Epidermal melanocyte (primary cell): ENCODE data around the gene HEATR5B.
"Not testable (repeated sequence)": the region's sequence is repeated elsewhere in the genome, so short reads cannot be mapped to it uniquely, and the experiment has no call there.

ENCODE experiments used
- DNase-seq: peaks from one replicate; pipeline ENCODE4 v3.0.0; 2011; ENCODE audit warnings: low spot score; ENCODE audit not compliant: insufficient read length

Gene HEATR5B

DNA sequence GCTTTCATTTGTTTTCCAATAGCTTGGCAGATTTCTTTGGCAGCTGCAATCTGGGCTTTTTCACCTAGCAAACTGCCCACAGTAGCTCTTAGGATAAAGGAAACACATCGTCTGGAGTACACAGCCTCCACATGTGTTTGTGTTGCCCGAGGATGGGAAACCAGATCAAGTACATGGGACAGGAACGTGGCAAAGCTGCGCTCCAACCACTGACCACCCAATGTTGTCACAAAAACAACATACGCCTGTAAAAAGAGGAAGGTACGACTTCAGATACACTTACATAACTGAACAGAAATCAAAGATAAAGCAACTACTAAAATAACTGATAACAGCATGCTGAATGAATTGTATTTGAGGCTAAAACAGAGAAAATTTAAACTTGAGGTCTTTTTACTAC is 15.5 kb downstream of the HEATR5B start:
- DNase-seq: no peak

DNA sequence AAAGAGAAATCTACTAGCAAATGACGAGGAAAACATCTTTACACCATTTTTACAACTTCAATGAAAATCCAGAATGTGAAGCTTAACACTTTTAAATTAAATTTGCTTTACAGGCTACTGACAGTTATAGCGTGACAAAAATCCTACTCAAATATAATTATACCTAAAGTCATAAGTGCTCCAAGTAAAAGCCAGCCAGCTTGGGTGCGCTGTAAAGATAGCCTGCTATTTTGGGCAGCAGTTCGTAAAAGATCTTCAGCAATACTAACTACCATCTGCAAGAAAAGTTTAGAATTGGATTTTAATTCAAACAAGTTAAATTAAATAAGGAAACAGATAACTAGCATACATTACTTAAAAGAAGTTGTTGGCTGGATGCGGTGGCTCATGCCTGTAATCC is 22.4 kb downstream of the HEATR5B start:
- DNase-seq: no peak

DNA sequence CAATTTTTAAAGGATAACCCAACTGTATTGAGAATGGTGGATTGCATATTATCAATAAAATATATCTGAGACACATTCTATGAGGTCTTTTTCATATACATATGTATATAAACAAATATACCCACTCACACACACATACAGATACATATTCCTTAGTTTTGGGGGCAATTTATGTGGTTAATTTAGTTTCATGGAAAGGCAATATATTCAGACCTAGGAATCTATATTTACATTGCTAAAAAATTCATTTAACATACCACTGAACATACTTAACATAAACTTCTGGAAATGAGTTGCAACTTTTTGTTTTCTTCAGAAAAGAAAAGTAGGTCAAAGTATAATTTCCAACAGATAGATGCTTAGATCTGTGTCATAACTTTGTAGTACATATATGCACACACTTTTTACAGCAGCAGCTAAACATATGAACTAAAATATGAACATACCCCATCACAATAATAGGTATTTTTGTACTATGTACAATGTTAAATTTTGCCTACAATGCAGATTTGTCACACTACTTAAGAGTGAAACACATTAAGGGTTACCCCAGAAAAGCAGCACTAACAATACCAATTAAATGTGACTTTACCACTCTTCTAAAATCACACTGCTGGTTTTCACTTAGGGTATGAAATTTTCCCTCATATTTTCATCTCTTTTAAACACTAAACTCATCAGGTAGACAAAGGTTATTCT is 23.0 kb downstream of the HEATR5B start:
- no peak for DNase-seq

DNA sequence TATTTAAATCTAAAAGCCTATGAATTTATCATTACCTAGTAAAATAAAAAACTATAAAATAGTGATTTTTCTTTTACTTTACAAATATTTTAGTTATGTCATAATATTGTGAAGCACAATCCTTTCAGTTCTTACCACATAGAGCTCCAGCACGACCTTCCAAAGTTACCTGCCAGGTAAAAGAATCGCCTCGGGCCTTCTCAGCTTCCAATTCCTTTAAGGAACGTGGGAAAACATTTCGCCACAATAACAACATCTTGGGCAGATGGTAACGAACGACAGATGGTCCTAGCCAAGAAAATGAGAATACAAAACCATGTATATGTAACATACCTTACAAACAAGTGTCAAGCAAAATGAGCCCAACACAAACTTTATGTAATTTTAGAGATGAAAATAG is 23.7 kb downstream of the HEATR5B start:
- no peak for DNase-seq

DNA sequence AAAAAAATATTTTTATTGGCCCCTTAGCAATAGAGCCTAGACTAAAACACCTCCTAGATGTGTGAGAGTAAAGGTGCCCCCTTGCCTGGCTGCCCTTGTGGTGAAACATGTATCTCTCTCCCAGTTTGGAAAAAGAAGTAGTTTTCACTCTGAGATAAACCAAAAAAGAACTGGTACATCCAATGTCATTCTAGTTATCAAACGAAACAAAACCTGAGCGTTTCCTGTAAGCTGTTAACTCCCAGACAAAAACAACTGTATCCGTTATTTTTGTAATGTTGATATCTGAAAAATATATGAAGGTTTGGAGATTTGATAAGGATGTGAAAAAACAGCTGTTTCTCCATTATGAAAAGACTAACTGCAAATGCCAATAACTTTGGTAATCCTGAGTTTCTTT is 24.3 kb downstream of the HEATR5B start:
- DNase-seq: no peak

- no peak for DNase-seq
These were observed 31.4 kb downstream of the HEATR5B start for GRCh38 chr2:37052600-37053332.

DNA sequence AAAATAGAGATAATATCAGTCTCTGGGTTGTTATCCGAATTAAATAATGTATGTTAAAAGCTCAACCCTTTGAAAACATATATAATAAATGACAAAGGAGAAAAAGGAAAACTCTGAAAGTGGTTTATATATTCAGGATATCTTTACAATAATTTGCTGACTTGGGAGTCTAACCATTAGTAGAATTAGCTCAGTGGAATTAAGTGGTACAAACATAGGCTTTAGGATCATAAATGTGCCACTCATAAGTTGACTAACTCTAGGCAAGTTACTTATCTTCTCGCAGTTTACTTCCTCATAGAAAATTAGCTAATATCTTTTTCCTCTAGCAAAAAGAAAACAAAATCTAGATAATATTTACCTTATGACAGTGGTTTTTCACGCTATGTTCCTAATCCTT is 44.6 kb downstream of the HEATR5B start:
- DNase-seq: no peak

- DNase-seq: no peak
These were observed 46.4 kb downstream of the HEATR5B start for GRCh38 chr2:37037771-37038170.

DNA sequence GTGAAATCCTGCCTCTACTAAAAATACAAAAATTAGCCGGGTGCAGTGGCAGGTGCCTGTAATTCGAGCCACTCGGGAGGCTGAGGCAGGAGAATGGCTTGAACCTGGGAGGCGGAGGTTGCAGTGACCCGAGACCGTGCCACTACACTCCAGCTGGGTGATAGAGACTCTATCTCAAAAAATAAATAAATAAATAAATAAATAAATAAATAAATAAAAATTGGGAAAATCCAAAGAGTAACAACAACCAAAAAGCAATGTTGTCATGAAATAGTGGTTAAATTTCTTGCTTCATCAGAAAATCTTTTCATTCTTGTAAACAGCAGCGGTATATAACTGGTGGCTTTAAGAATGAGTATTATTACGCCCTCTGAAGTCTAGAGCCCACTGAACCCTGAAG is 54.4 kb downstream of the HEATR5B start:
- no peak for DNase-seq

DNA sequence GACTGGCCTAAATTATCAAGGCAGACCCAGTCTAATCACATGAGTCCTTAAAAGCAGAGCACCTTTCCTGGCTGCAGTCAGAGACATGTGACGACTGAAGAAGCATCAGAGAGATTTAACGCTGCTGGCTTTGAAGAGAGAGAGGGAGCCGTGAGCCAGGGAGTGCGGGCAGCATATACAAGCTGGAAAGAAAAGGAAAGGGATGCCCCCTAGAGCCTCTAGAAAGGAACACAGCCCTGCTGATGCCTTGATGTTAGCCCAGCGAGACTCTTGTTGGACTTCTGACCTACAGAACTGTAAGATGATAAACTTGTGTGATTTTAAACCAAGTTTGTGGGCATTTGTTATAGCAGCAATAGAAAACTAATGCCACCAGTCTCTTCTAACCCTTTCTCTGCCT is 58.1 kb downstream of the HEATR5B start:
- no peak for DNase-seq

- DNase-seq: no peak
These were observed 63.0 kb downstream of the HEATR5B start for GRCh38 chr2:37020887-37021796.

GRCh38 chr2:37020212-37020886 is 63.8 kb downstream of the HEATR5B start:
- DNase-seq: no peak

- DNase-seq: no peak
These were observed 70.9 kb downstream of the HEATR5B start for GRCh38 chr2:37013315-37013641.

DNA sequence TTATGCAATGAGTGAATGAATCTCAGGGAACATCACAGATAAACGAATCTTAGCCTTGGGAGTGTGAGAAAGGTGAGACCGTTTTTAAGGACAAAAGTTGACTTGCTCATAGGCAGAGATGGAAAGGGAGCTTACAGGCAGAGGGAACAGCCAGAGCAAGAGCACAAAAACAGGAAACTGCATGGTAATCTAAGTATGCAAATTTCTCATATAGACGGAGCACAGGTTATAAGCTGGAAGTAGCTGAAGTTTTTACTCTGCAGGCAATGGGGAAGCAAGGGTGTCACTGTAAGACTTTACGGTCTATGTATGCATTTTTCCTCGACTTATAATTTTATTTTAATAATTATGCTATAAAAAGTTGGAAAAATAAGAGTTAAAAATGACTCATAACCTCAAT is 73.0 kb downstream of the HEATR5B start:
- no peak for DNase-seq

DNA sequence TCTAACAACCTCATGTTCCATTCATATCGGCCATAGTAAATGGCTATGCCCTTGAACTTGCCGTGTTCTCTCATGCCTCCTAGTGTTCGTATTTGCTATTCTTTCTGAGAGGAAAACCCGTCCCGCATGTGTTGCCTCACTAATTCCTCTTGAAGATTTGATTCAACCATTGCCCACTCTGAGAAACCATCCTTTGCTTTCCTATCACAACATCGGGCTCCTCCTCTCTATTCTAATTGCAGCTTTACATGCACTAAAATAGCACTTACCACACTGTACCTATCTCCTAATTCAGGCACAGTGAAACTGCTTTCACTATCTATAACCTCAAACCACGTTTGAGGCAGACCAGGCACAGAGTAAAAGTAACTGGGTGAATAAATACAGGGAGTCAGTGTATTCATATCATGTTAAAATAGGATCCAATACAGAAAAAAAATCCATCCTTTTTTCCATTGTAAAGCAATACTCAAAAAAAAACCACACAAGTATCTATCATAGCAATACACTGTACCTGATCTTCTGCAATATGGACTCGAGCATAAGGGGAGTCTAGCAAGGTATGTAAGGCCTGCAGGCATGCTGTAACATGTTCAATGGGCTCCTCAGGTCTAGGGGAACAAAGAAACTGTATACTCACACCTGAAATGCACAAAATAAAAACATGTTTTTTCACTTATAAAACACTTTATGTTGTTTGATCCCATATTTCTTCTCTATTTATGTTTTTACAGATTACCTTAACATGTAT is 78.9 kb downstream of the HEATR5B start:
- no peak for DNase-seq

GRCh38 chr2:37000988-37001556 is 83.1 kb downstream of the HEATR5B start:
- no peak for DNase-seq

DNA sequence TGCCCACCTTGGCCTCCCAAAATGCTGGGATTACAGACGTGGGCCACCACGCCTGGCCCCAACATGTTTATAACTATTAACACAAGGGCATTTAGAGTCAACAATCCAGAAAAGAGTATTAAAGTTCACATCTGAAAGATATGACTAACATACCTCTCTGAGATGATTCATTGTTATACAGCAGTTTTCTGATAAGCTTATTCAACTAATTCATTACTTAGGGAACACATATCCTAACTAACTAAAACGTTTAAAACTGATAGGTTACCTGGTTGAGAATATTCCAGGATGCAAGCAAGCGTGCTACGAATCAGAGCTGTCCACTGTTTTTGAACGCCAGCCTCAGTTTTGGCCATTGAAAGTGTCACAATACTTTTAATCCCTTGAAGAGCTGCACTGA is 83.9 kb downstream of the HEATR5B start:
- no peak for DNase-seq

DNA sequence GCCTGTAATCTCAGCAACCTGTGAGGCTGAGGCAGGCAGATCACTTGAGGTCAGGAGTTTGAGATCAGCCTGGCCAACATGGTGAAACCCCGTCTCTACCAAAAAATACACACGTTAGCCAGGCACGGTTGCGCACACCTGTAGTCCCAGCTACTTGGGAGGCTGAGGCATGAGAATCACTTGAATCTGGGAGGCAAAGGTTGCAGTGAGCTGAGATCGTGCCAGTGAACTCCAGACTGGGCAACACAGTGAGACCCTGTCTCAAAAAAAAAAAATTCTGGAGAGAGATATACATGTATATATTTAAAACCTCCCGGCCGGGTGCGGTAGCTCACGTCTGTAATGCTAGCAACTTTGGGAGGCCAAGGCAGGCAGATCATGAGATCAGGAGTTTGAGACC is 84.8 kb downstream of the HEATR5B start:
- not testable (repeated sequence) for DNase-seq

DNA sequence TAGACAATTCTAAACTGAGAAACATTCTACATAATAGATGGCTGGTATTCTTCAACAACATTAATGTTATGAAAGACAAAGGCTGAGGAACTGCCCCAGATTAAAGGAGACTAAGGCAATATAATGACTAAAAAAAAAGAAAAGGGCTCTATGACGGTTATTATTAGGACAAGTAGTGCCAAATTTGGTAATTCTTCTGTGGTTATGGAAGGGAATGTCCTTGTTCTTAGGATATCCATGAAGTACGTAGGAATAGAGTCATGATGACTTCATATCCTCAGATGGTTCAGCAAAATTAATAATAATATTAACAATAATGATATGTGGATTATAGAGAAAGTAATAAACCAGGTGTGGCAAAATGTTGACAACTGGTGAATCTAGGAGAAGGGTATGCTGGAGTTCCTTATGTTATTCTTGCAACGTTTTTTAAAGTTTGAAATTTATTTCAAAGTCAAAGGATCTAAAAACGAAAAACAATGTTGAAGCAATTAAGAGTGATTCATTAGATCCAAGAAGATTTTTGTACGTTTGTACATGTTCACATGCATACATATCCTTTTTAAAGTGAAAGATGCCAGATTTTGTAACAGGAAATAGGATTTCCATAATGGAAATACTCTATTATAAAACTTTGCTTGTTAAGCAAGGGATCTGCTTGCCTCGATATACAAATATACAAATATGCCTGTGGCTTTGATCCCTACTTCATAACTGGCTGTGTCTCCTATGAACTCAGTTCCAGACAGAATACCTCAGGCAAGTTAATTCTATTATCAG is 90.1 kb downstream of the HEATR5B start:
- no peak for DNase-seq

DNA sequence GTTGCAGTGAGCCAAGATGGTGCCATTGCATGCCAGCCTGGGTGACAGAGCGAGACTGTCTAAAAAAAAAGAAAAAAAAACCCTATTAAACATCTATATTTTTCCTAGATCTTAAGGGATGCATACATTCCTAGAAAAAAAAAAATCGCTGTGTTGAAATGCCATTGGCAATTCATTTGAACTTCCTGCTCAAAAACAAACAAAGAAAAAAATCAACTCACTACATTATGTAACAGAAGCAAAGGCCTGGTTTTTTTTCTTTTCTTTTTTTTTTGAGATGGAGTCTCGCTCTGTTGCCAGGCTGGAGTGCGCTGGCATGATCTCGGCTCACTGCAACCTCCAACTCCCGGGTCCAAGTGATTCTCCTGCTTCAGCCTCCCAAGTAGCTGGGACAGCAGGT is 96.2 kb downstream of the HEATR5B start:
- DNase-seq: no peak
